GM18498 (cell line): ENCODE results near the gene CDC42BPA.
A peak's percentile ranks its signal among the peaks of the same experiment; 100 is the strongest.

Source experiments
- ATAC-seq: cut with Tn5 transposase; IDR thresholded peaks from one replicate; pipeline ENCODE4 v1.9.1; 2021; ENCODE audit warnings: mild to moderate bottlenecking, moderate library complexity; ENCODE audit not compliant: unreplicated experiment

CDC42BPA gene

GRCh38 chr1:227213426-227213825 is 104.9 kb downstream of the CDC42BPA start:
- ATAC-seq: no peak

GRCh38 chr1:227212164-227212563 is 106.1 kb downstream of the CDC42BPA start:
- ATAC-seq: no peak

GRCh38 chr1:227210604-227211003 is 107.7 kb downstream of the CDC42BPA start:
- ATAC-seq: no peak

GRCh38 chr1:227197064-227197463 is 121.2 kb downstream of the CDC42BPA start:
- ATAC-seq: no peak

- ATAC-seq: peak; percentile 93
Observed at GRCh38 chr1:227192163-227192562, 126.1 kb downstream of the CDC42BPA start.

GRCh38 chr1:227191607-227192006 is 126.7 kb downstream of the CDC42BPA start:
- ATAC-seq: peak; percentile 81

- no peak for ATAC-seq
Observed at GRCh38 chr1:227190321-227190720, 128.0 kb downstream of the CDC42BPA start.

GRCh38 chr1:227185291-227185690 is 133.0 kb downstream of the CDC42BPA start:
- no peak for ATAC-seq

GRCh38 chr1:227182012-227182411 is 136.3 kb downstream of the CDC42BPA start:
- no peak for ATAC-seq

- ATAC-seq: no peak
Observed at GRCh38 chr1:227175611-227176010, 142.7 kb downstream of the CDC42BPA start.

- ATAC-seq: no peak
Observed at GRCh38 chr1:227174164-227174563, 144.1 kb downstream of the CDC42BPA start.

- no peak for ATAC-seq
Observed at GRCh38 chr1:227170361-227171166, 147.7 kb downstream of the CDC42BPA start.

GRCh38 chr1:227169343-227169742 is 148.9 kb downstream of the CDC42BPA start:
- ATAC-seq: no peak

- ATAC-seq: no peak
Observed at GRCh38 chr1:227167276-227168101, 150.8 kb downstream of the CDC42BPA start.

- ATAC-seq: no peak
Observed at GRCh38 chr1:227166559-227166958, 151.7 kb downstream of the CDC42BPA start.

- ATAC-seq: no peak
Observed at GRCh38 chr1:227161470-227161869, 156.8 kb downstream of the CDC42BPA start.

GRCh38 chr1:227156520-227156919 is 161.8 kb downstream of the CDC42BPA start:
- ATAC-seq: no peak

GRCh38 chr1:227155688-227156087 is 162.6 kb downstream of the CDC42BPA start:
- ATAC-seq: no peak

- ATAC-seq: no peak
Observed at GRCh38 chr1:227155004-227155403, 163.3 kb downstream of the CDC42BPA start.

GRCh38 chr1:227152525-227152924 is 165.8 kb downstream of the CDC42BPA start:
- no peak for ATAC-seq

GRCh38 chr1:227140376-227140775 is 177.9 kb downstream of the CDC42BPA start:
- ATAC-seq: no peak
